C4-2B (cell line): ENCODE results near the gene NUMB.

Experiments
- ZFX ChIP-seq: fragments of 450-650 bp; IDR thresholded peaks from 2 replicates; pipeline ENCODE4 v1.6.1; 2017
- TF ChIP-seq, protein P1 (sequence below): fragments of 450-650 bp; conservative IDR thresholded peaks from 2 replicates; pipeline ENCODE4 v1.5.1; 2017; ENCODE audit warnings: mild to moderate bottlenecking

DNA sequence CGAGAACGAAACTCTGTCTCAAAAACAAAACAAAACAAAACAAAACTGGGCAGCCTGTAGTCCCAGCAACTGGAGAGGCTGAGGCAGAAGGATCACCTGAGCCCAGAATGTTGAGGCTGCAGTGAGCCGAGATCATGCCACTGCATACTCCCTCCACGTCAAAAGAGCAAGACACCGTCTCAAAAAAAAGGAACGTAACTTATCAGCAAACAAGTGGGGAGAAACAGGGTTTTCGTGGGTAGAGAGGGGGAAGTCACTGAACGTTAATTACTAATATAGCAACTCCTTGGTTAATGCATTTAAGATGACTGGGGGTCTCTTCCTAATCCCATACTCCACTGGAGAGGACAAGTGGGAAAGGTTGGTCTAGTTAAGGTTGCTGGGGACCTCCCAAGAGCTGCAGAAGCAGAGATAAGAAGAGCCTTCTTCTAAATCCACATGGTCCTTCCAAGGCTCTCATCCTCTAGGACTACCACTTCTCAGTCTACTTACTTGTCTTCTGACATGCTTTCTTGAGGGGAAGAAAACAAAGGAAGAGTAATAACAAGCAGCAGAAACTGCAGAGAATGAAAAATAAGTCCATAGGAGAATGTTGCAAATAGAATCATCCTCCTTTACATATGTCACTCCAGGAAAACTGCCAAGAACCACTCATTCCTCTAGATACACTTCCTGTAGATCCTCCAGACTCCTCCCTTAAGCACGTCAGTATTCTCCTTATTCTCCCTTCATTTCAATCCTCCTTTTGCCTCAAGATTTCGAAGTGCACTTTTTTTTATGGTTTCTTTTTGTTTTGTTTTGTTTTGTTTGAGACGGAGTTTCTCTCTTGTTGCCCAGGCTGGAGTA lies 5.8 kb downstream of the NUMB start:
- TF ChIP-seq, protein P1, sequence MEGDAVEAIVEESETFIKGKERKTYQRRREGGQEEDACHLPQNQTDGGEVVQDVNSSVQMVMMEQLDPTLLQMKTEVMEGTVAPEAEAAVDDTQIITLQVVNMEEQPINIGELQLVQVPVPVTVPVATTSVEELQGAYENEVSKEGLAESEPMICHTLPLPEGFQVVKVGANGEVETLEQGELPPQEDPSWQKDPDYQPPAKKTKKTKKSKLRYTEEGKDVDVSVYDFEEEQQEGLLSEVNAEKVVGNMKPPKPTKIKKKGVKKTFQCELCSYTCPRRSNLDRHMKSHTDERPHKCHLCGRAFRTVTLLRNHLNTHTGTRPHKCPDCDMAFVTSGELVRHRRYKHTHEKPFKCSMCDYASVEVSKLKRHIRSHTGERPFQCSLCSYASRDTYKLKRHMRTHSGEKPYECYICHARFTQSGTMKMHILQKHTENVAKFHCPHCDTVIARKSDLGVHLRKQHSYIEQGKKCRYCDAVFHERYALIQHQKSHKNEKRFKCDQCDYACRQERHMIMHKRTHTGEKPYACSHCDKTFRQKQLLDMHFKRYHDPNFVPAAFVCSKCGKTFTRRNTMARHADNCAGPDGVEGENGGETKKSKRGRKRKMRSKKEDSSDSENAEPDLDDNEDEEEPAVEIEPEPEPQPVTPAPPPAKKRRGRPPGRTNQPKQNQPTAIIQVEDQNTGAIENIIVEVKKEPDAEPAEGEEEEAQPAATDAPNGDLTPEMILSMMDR, result no peak
- TF ChIP-seq ZFX, result no peak
